ENCODE data around the gene CADM3.

The CADM3 gene

DNA sequence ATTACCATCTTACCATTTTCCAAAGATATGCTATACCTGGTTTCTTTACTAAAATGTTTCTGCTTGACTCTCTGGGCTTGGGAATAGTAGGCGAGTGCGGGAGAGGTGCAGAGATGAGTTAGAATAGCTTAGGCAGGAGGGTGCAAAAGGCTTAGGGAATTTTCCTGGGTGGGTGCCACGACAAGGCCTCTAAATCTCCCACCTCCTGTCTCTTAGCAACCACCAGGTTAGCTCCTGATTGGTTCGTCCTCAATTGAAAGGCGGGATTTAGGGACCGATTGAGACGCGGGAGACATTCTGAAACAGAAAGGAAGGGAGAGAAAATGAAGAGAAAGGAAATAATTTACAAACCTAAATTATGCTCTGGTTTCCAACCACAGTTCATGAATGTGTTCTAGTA lies 36.4 kb downstream of the CADM3 start:
- peaks cover 26% of the 10 kb centered on the region for H3K27me3 Mint-ChIP-seq
- peaks cover 4% of the 10 kb centered on the region for H3K4me1 Mint-ChIP-seq (ENCODE audit: low read depth)
- H3K36me3 Mint-ChIP-seq, result no peaks in the 10 kb centered on the region
- H3K27ac Mint-ChIP-seq, result no peak overlapping the region
- H3K9me3 Mint-ChIP-seq (ENCODE audit: low read depth), result no peaks in the 10 kb centered on the region
- no peak overlapping the region for H3K4me3 Mint-ChIP-seq

DNA sequence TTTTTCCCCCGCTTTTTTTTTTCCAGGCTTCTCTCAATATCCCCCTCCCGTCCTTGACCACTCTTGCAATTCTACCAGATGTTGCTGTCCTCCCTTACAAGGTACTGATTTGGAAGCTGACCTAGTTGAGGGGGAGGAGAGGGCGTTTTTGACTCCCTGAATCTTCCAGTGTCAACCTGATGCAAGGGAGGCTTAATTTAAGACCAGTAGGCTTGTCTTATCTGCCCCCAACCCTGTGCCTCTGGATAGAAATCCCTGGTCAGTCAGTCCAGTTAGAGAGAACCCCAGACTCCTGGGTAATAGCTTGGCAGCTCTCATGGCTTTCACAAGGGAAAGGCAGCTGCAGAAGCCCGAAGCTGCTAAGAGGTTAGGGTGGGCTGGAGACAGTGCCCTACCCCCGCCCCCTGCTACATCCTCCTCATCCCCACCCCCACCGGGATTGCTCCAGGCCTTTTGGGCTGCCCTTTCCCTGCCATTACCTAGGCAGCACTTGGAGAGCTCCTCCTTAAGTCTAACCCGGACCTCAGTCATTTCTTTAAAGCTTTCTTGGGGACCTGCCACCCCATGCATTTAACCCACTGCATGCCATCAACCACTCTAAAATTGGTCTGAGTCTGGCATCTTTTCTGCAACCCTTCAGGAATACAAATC lies 36.9 kb downstream of the CADM3 start:
- no peaks in the 10 kb centered on the region for H3K9me3 Mint-ChIP-seq (ENCODE audit: low read depth)
- peaks cover 24% of the 10 kb centered on the region for H3K27me3 Mint-ChIP-seq
- H3K27ac Mint-ChIP-seq, result no peak overlapping the region
- peaks cover 1% of the 10 kb centered on the region for H3K4me1 Mint-ChIP-seq (ENCODE audit: low read depth)
- H3K36me3 Mint-ChIP-seq, result no peaks in the 10 kb centered on the region
- H3K4me3 Mint-ChIP-seq, result no peak overlapping the region

DNA sequence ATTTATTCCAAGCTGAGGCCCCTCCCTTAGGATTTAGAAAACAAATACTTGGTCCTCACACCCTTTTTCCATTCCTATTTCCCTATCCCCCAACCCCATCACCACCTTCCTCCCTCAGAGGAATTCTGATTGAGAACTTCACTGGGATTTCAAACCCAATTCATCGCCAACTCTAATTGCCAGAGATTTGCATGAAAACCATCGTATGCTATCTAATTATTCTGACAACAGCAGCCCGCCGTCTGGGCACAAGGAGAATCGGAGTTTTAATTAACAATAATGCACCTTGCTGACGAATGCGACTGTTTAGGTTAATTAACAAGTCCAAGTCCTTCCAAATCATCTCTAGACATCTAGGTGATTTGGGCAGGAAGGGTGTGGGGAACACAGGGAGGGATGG lies 37.6 kb downstream of the CADM3 start:
- Mint-ChIP-seq H3K9me3 (ENCODE audit: low read depth) (no peaks in the 10 kb centered on the region), H3K27ac (no peak overlapping the region), H3K27me3 (peaks cover 25% of the 10 kb centered on the region), H3K4me1 (ENCODE audit: low read depth) (peaks cover 1% of the 10 kb centered on the region), H3K4me3 (no peak overlapping the region), H3K36me3 (no peaks in the 10 kb centered on the region)

DNA sequence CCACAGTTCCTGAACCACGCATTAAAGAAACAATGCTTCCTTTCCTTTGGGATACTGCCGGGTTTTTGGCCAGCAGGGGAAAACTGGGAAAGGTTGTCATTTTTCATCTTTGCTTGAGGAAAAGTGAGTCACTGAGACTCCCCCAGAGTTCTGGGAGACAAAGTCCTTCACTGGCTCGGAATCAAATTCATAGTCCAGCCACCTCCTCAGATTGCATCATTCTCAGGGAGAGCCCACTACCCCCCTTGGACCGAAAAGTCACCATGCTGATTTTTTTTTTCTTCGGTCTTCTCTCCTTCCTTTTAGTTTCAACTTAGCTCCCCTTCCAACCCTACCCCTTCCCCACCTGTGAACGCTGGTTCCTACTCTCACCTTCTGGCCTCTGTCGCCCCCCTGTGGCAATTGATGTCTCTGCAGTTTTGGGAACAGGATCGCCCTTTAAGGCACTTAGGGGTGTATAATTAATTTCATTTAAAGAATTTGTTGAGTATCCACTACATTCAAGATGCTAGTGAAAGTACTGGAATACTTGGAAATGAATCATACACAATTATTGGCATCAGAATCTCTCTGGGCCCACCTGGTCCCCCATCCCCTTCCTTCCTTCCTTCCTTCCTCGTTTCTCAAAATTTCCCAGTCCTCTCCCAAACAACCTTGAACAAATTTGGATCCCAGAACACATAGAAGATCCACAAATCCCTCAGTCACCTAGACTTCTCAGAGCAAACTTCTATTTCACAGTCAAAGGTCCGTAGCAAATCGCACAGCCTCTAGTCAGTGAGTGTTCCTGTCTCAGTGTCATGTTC lies 40.1 kb downstream of the CADM3 start:
- no peak overlapping the region for H3K27ac Mint-ChIP-seq
- H3K36me3 Mint-ChIP-seq, result no peaks in the 10 kb centered on the region
- peaks cover 1% of the 10 kb centered on the region for H3K4me1 Mint-ChIP-seq (ENCODE audit: low read depth)
- peaks cover 21% of the 10 kb centered on the region for H3K27me3 Mint-ChIP-seq
- H3K4me3 Mint-ChIP-seq, result no peak overlapping the region
- H3K9me3 Mint-ChIP-seq (ENCODE audit: low read depth), result no peaks in the 10 kb centered on the region

DNA sequence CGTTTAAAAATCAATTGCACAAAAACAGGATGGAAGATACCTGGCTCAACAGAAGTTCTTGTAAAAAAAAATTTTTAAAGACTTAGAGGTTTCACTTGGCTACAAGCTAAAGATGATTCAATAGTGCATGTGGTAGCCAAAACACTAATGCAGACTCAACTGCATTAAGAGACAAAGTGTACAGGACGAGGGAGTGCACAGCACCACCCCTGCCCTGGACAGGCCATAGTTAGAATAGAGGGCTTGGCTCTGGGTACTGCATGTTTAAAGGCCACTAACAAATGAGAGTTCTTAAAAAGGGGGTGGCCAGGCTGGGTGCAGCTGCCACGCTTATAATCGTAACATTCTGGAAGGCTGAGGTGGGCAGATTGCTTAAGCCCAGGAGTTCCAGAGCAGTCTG lies 41.2 kb downstream of the CADM3 start:
- Mint-ChIP-seq H3K4me3 (no peak overlapping the region), H3K27me3 (peaks cover 21% of the 10 kb centered on the region), H3K9me3 (ENCODE audit: low read depth) (no peaks in the 10 kb centered on the region), H3K4me1 (ENCODE audit: low read depth) (no peaks in the 10 kb centered on the region), H3K36me3 (no peaks in the 10 kb centered on the region), H3K27ac (no peak overlapping the region)

DNA sequence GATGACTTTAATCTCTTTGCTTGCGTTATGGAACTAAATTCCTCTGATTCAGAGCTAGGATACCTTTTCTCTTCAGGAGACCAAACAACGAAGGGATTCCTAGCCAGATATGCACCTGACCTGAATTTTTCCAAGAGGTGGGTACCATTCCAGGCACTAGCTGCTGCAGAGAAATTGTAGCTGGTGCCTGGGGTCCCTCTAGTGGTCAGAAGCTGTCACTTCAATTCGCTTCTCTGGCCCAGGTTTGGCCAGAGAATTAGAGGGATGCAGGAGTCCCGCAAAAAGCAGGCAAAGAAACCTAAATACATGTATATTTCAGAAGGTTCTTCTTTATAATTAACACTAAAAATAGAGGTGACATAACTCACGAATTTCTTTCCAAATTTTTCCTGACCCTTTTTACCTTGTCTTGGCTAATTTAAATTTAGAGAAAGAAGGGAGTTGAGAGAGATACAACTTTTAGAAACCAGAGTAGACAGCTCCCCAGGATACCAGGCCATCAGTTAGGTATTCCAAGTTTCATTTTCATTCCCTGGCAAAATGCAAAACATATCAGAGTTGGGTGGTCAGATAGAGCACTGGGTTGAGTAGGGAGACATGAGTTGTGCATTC lies 42.8 kb downstream of the CADM3 start:
- Mint-ChIP-seq H3K27me3 (peaks cover 23% of the 10 kb centered on the region), H3K9me3 (ENCODE audit: low read depth) (no peaks in the 10 kb centered on the region), H3K27ac (no peak overlapping the region), H3K36me3 (no peaks in the 10 kb centered on the region), H3K4me1 (ENCODE audit: low read depth) (no peaks in the 10 kb centered on the region), H3K4me3 (no peak overlapping the region)

DNA sequence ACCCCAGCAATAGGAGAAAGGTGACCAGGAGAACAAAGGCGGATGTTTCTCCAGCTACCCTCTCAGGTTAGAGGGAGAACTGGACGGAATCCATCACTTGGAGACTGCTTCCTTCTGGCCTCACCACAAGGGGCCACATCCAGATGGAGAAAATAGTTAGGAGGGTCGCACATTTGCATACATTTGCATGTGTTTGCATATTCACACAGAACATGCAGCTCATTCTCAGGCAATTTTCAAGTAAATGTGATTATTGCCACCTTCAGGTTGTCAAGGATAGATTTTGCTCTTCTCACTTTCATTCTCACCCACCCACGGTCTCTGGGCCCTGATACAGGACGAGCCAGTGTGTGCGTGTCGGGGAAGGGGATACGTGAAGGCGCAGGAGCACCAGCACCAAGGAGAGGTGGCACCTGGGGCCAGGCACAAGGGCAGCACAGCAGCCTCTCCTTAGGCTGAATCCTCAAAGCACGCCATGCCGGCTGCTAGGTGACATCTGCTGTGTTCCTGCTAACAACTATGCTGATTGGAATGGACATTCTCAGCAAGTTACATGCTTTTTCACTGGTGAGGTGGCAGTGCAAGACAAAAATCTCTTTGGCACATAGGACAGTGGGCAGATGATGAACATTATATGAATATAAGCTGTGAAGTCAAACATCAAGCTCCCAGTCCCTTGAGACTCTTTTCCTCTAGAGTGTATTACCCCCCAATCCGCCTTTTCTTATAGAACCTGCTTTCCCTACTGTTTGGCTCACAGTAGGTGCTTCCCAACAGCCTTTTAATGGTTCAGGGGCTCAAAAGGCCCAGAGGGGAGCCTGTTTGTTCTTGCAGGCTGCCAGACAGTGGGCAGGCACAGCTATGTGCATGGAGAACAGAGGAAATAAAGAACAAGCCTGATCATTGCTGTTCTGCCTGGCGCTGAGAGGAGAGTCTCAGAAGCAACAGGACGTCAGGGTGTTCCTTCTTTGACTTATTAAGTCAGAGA lies 47.5 kb downstream of the CADM3 start:
- Mint-ChIP-seq H3K4me1 (ENCODE audit: low read depth) (no peaks in the 10 kb centered on the region), H3K4me3 (no peak overlapping the region), H3K36me3 (no peaks in the 10 kb centered on the region), H3K9me3 (ENCODE audit: low read depth) (no peaks in the 10 kb centered on the region), H3K27ac (no peak overlapping the region), H3K27me3 (peaks cover 15% of the 10 kb centered on the region)

DNA sequence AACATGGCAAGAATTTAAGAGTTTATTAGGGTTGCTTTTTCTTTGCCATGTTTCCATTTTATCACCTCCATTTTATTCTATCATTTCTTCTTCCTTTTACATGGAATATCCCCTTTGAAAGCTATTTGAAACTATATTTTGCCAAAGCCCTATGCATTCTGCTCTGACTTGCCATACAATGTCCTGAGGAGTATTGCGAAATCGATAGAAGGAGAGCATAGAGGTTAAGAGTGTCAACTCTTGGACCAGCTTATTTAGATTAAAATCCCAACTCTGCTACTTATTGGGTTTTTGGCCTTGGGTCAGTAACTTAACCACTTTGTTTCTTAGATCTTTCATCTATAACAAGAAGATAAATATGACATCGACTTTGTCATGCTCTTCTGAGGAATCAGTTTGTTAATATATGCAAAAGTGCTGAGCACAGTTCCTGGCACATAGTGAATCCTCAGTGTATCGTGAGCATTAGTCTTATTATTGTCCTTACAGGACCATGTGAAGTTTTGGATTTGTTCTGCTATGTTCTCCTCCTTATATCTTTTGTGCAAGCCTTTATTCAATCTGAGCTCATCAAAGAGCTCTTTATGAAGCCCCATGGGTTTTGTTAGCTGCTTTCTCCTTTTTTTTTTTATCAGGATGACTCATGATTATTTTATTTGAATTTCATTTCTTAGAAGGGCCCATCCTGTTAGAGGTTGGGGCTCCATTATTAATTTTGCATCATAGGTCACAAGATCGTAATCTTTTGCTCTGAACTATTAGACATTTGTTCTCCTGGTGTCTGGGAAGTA lies 50.9 kb downstream of the CADM3 start:
- H3K4me1 Mint-ChIP-seq (ENCODE audit: low read depth), result no peaks in the 10 kb centered on the region
- H3K27ac Mint-ChIP-seq, result no peak overlapping the region
- no peaks in the 10 kb centered on the region for H3K9me3 Mint-ChIP-seq (ENCODE audit: low read depth)
- H3K4me3 Mint-ChIP-seq, result no peak overlapping the region
- H3K36me3 Mint-ChIP-seq, result no peaks in the 10 kb centered on the region
- peaks cover 12% of the 10 kb centered on the region for H3K27me3 Mint-ChIP-seq

DNA sequence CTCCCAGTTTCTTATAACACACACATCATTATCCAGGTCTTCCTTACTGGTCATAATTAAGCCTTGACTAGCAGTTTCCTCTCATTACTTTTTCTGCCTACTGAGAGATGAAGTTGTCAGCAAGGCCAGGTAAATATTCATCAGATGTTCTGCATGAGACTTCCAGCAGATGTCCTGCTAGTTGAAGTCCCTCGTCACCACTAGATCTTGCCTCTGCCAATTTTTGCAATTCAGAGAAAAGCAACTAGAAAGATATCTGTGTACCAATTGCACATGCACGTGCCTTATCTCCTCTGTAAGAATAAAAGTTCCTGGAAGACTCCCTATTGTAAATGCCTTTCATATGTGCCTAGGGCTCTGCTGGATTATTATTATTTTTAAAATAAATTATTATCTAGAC lies 51.6 kb downstream of the CADM3 start:
- no peaks in the 10 kb centered on the region for H3K36me3 Mint-ChIP-seq

DNA sequence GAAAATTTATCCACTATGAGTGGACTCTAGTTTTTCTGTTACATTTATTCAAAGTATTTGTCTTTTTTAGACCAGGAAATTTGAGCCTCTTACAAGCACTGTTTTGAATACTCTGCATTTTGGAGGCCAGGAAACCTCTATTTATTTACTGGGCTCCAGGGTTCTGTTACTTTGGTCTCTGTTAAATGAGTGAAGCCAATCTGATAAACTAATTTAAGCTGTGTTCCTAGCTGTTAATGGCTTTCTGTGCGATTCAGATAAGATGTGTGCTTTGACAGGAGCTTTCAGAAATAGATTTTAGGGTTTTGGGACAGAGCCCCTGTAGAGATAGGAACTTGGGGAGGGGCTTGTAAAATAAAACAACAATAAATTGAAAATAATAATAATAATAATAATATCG lies 57.1 kb downstream of the CADM3 start:
- Mint-ChIP-seq H3K9me3 (ENCODE audit: low read depth) (no peaks in the 10 kb centered on the region), H3K27ac (no peak overlapping the region), H3K4me3 (no peak overlapping the region), H3K4me1 (ENCODE audit: low read depth) (no peaks in the 10 kb centered on the region), H3K27me3 (peaks cover 4% of the 10 kb centered on the region), H3K36me3 (no peaks in the 10 kb centered on the region)

More for the DNA sequence above, 51.6 kb downstream of the CADM3 start:
- no peaks in the 10 kb centered on the region for H3K4me1 Mint-ChIP-seq (ENCODE audit: low read depth)
- H3K27me3 Mint-ChIP-seq, result peaks cover 9% of the 10 kb centered on the region
- H3K4me3 Mint-ChIP-seq, result no peak overlapping the region
- no peak overlapping the region for H3K27ac Mint-ChIP-seq
- no peaks in the 10 kb centered on the region for H3K9me3 Mint-ChIP-seq (ENCODE audit: low read depth)

DNA sequence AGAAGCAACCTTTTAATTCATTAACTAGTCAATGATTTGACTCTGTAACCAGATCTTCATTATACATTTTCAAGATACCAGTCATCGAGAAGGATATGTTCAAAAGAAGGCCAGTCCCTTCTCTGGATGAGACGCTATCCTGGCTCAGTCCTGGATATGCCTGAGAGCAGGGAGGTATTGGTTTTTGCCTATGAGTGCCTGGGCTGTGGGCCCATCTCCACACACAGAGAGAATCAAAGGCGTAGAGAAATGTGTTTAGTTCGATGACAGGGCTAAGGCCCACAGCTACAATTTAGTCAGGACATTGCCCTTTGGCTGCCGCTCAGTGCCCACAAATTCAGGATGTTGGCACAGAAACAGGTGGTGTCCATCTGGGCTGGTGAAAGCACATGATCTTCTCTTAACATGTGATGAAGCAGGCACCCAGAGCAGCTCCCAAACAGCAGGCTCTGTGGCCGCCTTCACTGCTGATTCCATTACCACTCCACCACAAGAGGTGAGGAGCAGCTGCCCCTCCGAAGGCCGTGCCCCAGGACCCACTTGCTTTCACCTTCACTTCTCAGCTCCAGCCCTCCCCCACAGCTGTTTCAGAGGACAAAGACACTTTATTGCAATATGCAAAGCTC lies 58.0 kb downstream of the CADM3 start:
- peaks cover 4% of the 10 kb centered on the region for H3K27me3 Mint-ChIP-seq
- no peaks in the 10 kb centered on the region for H3K9me3 Mint-ChIP-seq (ENCODE audit: low read depth)
- no peaks in the 10 kb centered on the region for H3K36me3 Mint-ChIP-seq
- no peaks in the 10 kb centered on the region for H3K4me1 Mint-ChIP-seq (ENCODE audit: low read depth)
- H3K27ac Mint-ChIP-seq, result no peak overlapping the region
- no peak overlapping the region for H3K4me3 Mint-ChIP-seq

DNA sequence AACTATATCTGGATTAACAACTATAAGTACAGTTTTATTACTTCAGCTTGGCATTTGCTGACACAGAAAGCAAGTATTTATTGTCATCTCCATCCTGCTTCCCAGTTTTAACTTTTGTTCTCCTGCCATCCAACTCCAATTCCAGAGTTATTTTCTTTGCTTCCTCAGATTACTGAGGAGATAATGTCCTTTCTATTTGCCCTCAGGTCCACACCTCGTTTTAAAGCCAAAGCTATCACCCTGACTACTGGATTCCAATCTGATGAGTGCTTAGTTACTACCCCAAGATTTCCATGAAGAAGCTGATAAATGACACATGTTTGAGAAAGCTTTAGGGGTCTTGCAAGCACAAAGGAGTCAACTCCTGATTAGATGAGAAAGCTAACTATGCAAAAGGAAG lies 58.5 kb downstream of the CADM3 start:
- Mint-ChIP-seq H3K36me3 (no peaks in the 10 kb centered on the region), H3K27ac (no peak overlapping the region), H3K9me3 (ENCODE audit: low read depth) (no peaks in the 10 kb centered on the region), H3K4me3 (no peak overlapping the region), H3K4me1 (ENCODE audit: low read depth) (no peaks in the 10 kb centered on the region), H3K27me3 (peaks cover 6% of the 10 kb centered on the region)

DNA sequence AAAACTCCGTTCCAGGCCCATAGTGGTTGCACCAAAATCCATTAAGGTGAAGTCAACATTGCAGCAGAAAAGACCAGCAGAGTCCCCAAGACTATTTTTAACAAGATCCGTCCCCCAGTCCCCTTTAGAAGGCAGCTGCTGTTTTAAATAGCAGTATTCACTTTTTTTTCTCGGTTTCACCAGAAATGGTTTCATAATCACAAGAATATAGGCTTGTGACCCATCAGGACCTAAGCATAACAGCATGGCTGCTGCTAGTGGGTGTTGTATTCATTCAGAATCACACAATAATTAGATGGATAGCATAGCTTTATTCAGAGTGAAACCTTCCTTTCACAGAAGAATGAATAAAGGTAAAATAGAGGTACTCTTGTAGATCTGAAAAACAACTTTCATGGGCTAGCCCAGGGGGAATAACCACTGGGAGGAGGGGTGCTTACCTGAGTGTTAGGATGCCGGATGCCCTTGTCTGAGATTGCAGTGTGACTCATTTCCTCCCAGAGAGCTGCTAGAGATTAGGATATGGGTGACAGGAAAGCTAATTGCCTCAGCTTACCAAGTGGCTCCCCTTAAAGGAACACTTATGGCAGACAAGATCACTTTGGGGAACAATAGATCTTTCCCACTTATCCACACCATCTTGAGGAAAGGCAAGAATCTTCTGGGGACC lies 68.3 kb downstream of the CADM3 start:
- H3K27ac Mint-ChIP-seq, result no peak overlapping the region

More for the DNA sequence above, 68.3 kb downstream of the CADM3 start:
- Mint-ChIP-seq H3K9me3 (ENCODE audit: low read depth) (peaks cover 4% of the 10 kb centered on the region), H3K36me3 (no peaks in the 10 kb centered on the region), H3K4me3 (no peak overlapping the region), H3K27me3 (peaks cover 9% of the 10 kb centered on the region), H3K4me1 (ENCODE audit: low read depth) (no peaks in the 10 kb centered on the region)
